OCI-LY7 (cell line): ENCODE results near the gene CBFA2T3. TPM values are rescaled to one million over a fixed set of nuclear protein-coding genes. Genes with fewer than 3 reads are reported as not detected.

Source experiments
- BruUV-seq: library from RNA; stranded (reverse); fragments of 400-500 nt; replicated peaks from 2 replicates; lab custom pipeline; 2021; lab: Mats Ljungman, UMichigan
- CTCF ChIA-PET: fragments of 300-600 bp; sonication (Branson Sonifier 250); formaldehyde crosslinking; loops from one replicate; lab custom pipeline; 2022; ENCODE audit warnings: antibody characterized with exemption; ENCODE audit not compliant: unreplicated experiment; lab: Charles Lee
- POLR2A ChIA-PET: fragments of 300-600 bp; sonication (Branson Sonifier 250); formaldehyde crosslinking; loops from one replicate; lab custom pipeline; 2022; ENCODE audit warnings: antibody characterized with exemption; lab: Charles Lee
- DNase-seq: peaks from one replicate; pipeline ENCODE4 v3.0.0-alpha.2; 2015; ENCODE audit warnings: low spot score
- H2AFZ ChIP-seq: fragments of 200-600 bp; sonication (generic), shearing (Covaris generic); 2 replicates; pipeline ENCODE4 v1.6.1; 2014; ENCODE audit warnings: mild to moderate bottlenecking, antibody characterized with exemption, low read length, moderate library complexity
- H3K27ac ChIP-seq: fragments of 200-600 bp; sonication (generic); 2 replicates; pipeline ENCODE4 v1.5.1; 2014; ENCODE audit warnings: mixed run types, low read depth, mild to moderate bottlenecking, moderate library complexity, low read length, inconsistent platforms; ENCODE audit not compliant: poor library complexity, severe bottlenecking
- H3K36me3 ChIP-seq: fragments of 200-600 bp; sonication (generic); 2 replicates; pipeline ENCODE4 v1.6.1; 2014; ENCODE audit warnings: mild to moderate bottlenecking, antibody characterized with exemption, low read length, moderate library complexity, mixed read lengths; ENCODE audit not compliant: insufficient read depth
- H3K4me1 ChIP-seq: fragments of 200-600 bp; sonication (generic); 2 replicates; pipeline ENCODE4 v1.5.1; 2014; ENCODE audit warnings: mild to moderate bottlenecking, low read length; ENCODE audit not compliant: insufficient read depth, poor library complexity, severe bottlenecking
- H3K4me2 ChIP-seq: fragments of 200-600 bp; sonication (generic); 2 replicates; pipeline ENCODE4 v1.6.1; 2014; ENCODE audit warnings: mild to moderate bottlenecking, low read length
- H3K4me3 ChIP-seq: fragments of 200-600 bp; sonication (generic); 2 replicates; pipeline ENCODE4 v1.5.1; 2014; ENCODE audit warnings: mild to moderate bottlenecking, low read depth, low read length; ENCODE audit not compliant: poor library complexity, severe bottlenecking
- H3K79me2 ChIP-seq: fragments of 200-600 bp; sonication (generic); 2 replicates; pipeline ENCODE4 v1.6.1; 2016; ENCODE audit warnings: low read depth, mild to moderate bottlenecking, low read length, moderate library complexity, mixed read lengths; ENCODE audit not compliant: insufficient read depth
- H3K9me2 ChIP-seq: fragments of 200-600 bp; sonication (generic); 2 replicates; pipeline ENCODE4 v1.6.1; 2016; ENCODE audit warnings: mild to moderate bottlenecking, low read length, mixed read lengths; ENCODE audit not compliant: insufficient read depth
- H3K9me3 ChIP-seq: fragments of 200-600 bp; sonication (generic); 2 replicates; pipeline ENCODE4 v1.6.1; 2014; ENCODE audit warnings: mild to moderate bottlenecking, mixed run types, low read length, mixed read lengths
- H4K20me1 ChIP-seq: fragments of 200-600 bp; sonication (generic); 2 replicates; pipeline ENCODE4 v1.6.1; 2014; ENCODE audit warnings: mild to moderate bottlenecking, antibody characterized with exemption, low read length, moderate library complexity, mixed read lengths; ENCODE audit not compliant: insufficient read depth
- CTCF ChIP-seq: fragments of 200-600 bp; sonication (generic); conservative IDR thresholded peaks from 2 replicates; pipeline ENCODE4 v1.5.1; 2014; ENCODE audit warnings: mild to moderate bottlenecking, antibody characterized with exemption, low read length, moderate library complexity, mixed read lengths
- EZH2phosphoT487 ChIP-seq: fragments of 200-600 bp; sonication (generic); IDR thresholded peaks from 2 replicates; pipeline ENCODE4 v1.6.1; 2018; ENCODE audit warnings: low read depth, borderline replicate concordance, mild to moderate bottlenecking, mixed run types, antibody characterized with exemption, low read length, moderate library complexity, mixed read lengths
- intact Hi-C: fragments of 100-400 bp; cut with micrococcal nuclease; formaldehyde crosslinking; loops from one replicate; pipeline ENCODE4 v1.10.0; 2022; ENCODE audit not compliant: unreplicated experiment
- total RNA-seq, 2 experiments: library from RNA; depleted of rRNA in 1 of 2; stranded (reverse); fragments of >200 nt in 1 of 2; shearing (Covaris generic) in 1 of 2; gene quantifications; 2 replicates each; pipeline ENCODE4 v1.2.3, GENCODE V29; 2014 to 2022

CBFA2T3 gene
- total RNA-seq, 2 experiments from 2014 or later, result 1.1 to 48.0 TPM

GRCh38 chr16:88909431-88910210, 67.4 kb downstream of the CBFA2T3 start:
- no peak for DNase-seq
- TF ChIP-seq CTCF (no peak), EZH2phosphoT487 (no peak)
- ChIA-PET CTCF (no interaction called here), POLR2A (no interaction called here)
- Histone ChIP-seq H3K9me2 (no peaks in the 10 kb centered on the region), H3K9me3 (no peaks in the 10 kb centered on the region), H3K4me1 (peaks cover 12% of the 10 kb centered on the region), H3K36me3 (no peaks in the 10 kb centered on the region), H3K27ac (no peak overlapping the region), H4K20me1 (no peaks in the 10 kb centered on the region), H3K4me2 (no peak overlapping the region), H2AFZ (no peak overlapping the region), H3K79me2 (no peaks in the 10 kb centered on the region), H3K4me3 (no peak overlapping the region)
- no TSS peak for BruUV-seq
- intact Hi-C loops, result no loop called here

GRCh38 chr16:88908307-88908706, 68.7 kb downstream of the CBFA2T3 start:
- no peaks in the 10 kb centered on the region for H3K9me3 ChIP-seq
- H3K36me3 ChIP-seq, result no peaks in the 10 kb centered on the region
- ChIA-PET POLR2A (no interaction called here), CTCF (no interaction called here)
- no TSS peak for BruUV-seq
- H3K27ac ChIP-seq, result no peak overlapping the region
- TF ChIP-seq CTCF (no peak), EZH2phosphoT487 (no peak)
- DNase-seq, result no peak
- no peaks in the 10 kb centered on the region for H3K9me2 ChIP-seq
- H2AFZ ChIP-seq, result no peak overlapping the region
- H3K4me1 ChIP-seq, result peaks cover 12% of the 10 kb centered on the region
- intact Hi-C loops, result no loop called here
- H3K4me2 ChIP-seq, result no peak overlapping the region
- H3K4me3 ChIP-seq, result no peak overlapping the region
- no peaks in the 10 kb centered on the region for H4K20me1 ChIP-seq
- H3K79me2 ChIP-seq, result no peaks in the 10 kb centered on the region

GRCh38 chr16:88907768-88908167, 69.2 kb downstream of the CBFA2T3 start:
- no peaks in the 10 kb centered on the region for H3K9me2 ChIP-seq
- no peak overlapping the region for H2AFZ ChIP-seq
- H3K4me3 ChIP-seq, result no peak overlapping the region
- no peak overlapping the region for H3K27ac ChIP-seq
- H3K9me3 ChIP-seq, result no peaks in the 10 kb centered on the region
- no peaks in the 10 kb centered on the region for H3K36me3 ChIP-seq
- no peak overlapping the region for H3K4me2 ChIP-seq
- intact Hi-C loops, result no loop called here
- BruUV-seq, result no TSS peak
- CTCF ChIA-PET, result no interaction called here
- H3K4me1 ChIP-seq, result peaks cover 12% of the 10 kb centered on the region
- DNase-seq, result no peak
- H3K79me2 ChIP-seq, result no peaks in the 10 kb centered on the region
- POLR2A ChIA-PET, result no interaction called here
- H4K20me1 ChIP-seq, result no peaks in the 10 kb centered on the region
- TF ChIP-seq CTCF (no peak), EZH2phosphoT487 (no peak)
